H1 (cell line): Measurements from ENCODE around the gene CGN.

Source experiments
- CTCF ChIP-seq, 3 experiments: IDR thresholded peaks; 1 replicate in 2 of 3; 2 replicates in 1 of 3; pipeline versions ENCODE4 v1.5.1 to v1.6.1; 2011; ENCODE audit warnings: low read length in 3 of 3, mild to moderate bottlenecking in 3 of 3, inconsistent platforms in 2 of 3, low read depth in 1 of 3, moderate library complexity in 1 of 3; ENCODE audit not compliant: insufficient read depth in 1 of 3; ENCODE audit errors: control extremely low read depth in 1 of 3
- EGR1 ChIP-seq: IDR thresholded peaks from 2 replicates; pipeline ENCODE4 v1.6.1; 2011; ENCODE audit warnings: low read depth, low read length, borderline replicate concordance
- EP300 ChIP-seq, 2 experiments: IDR thresholded peaks; 1 replicate in 1 of 2; 2 replicates in 1 of 2; pipeline ENCODE4 v1.6.1; 2011 to 2012; ENCODE audit warnings: low read depth in 2 of 2, low read length in 2 of 2, mild to moderate bottlenecking in 2 of 2, borderline replicate concordance in 1 of 2, inconsistent platforms in 1 of 2, moderate library complexity in 1 of 2
- EZH2 ChIP-seq: fragments of 200-600 bp; sonication (generic); IDR thresholded peaks from 2 replicates; pipeline ENCODE4 v1.7.1; 2012; ENCODE audit warnings: low read depth, mild to moderate bottlenecking, moderate library complexity, low read length, inconsistent platforms; ENCODE audit not compliant: severe bottlenecking
- JUND ChIP-seq: IDR thresholded peaks from 2 replicates; pipeline ENCODE4 v1.6.1; 2011; ENCODE audit warnings: mild to moderate bottlenecking, improper control_type of control experiment, low read length
- MAFK ChIP-seq: IDR thresholded peaks from 2 replicates; pipeline ENCODE4 v1.6.1; 2012; ENCODE audit warnings: low read depth, mild to moderate bottlenecking, improper control_type of control experiment, low read length
- NRF1 ChIP-seq: IDR thresholded peaks from 2 replicates; pipeline ENCODE4 v1.6.1; 2011; ENCODE audit warnings: mild to moderate bottlenecking, low read depth, low read length, improper control_type of control experiment
- POLR2A ChIP-seq, 2 experiments: IDR thresholded peaks; 1 replicate in 1 of 2; 2 replicates in 1 of 2; pipeline ENCODE4 v1.6.1; 2011; ENCODE audit warnings: low read depth in 2 of 2, low read length in 2 of 2, mild to moderate bottlenecking in 2 of 2; ENCODE audit errors: control extremely low read depth in 1 of 2
- POLR2AphosphoS5 ChIP-seq: IDR thresholded peaks from 2 replicates; pipeline ENCODE4 v1.6.1; 2011; ENCODE audit warnings: low read depth, low read length
- YY1 ChIP-seq: IDR thresholded peaks from 2 replicates; pipeline ENCODE4 v1.6.1; 2011; ENCODE audit warnings: low read depth, mild to moderate bottlenecking, low read length

GRCh38 chr1:151583796-151584195 lies 72.6 kb downstream of the CGN start:
- TF ChIP-seq JUND, result no peak
- TF ChIP-seq POLR2A (IDR thresholded peaks at IDR 0.05; ENCODE audit: control extremely low read depth in 1 of 2, low read depth in 2 of 2, low read length in 2 of 2), result no peak
- no peak for TF ChIP-seq MAFK
- TF ChIP-seq EZH2, result no peak
- TF ChIP-seq CTCF (IDR thresholded peaks at IDR 0.05; ENCODE audit: control extremely low read depth in 1 of 3, insufficient read depth in 1 of 3, low read depth in 1 of 3, low read length in 3 of 3), result no peak
- no peak for TF ChIP-seq EGR1
- no peak for TF ChIP-seq EP300 (IDR thresholded peaks at IDR 0.05; ENCODE audit: borderline replicate concordance in 1 of 2, low read depth in 2 of 2, low read length in 2 of 2)
- TF ChIP-seq POLR2AphosphoS5, result no peak
- no peak for TF ChIP-seq YY1
- TF ChIP-seq NRF1, result no peak
